ENCODE measurements around the gene PGP. TPM values are rescaled to one million over a fixed set of nuclear protein-coding genes. Genes with fewer than 3 reads are reported as not detected.

Gene PGP
- total RNA-seq, 1 donor: 20.3 TPM

GRCh38 chr16:2186064-2186463 is 28.6 kb downstream of the PGP start:
- no peak for TF ChIP-seq CTCF (IDR thresholded peaks at IDR 0.05; ENCODE audit: insufficient read depth, low read depth, low read length)
- no peak for DNase-seq (ENCODE audit: low read depth)
- no peak overlapping the region for H3K4me3 ChIP-seq (ENCODE audit: low read depth, low read length)

DNA sequence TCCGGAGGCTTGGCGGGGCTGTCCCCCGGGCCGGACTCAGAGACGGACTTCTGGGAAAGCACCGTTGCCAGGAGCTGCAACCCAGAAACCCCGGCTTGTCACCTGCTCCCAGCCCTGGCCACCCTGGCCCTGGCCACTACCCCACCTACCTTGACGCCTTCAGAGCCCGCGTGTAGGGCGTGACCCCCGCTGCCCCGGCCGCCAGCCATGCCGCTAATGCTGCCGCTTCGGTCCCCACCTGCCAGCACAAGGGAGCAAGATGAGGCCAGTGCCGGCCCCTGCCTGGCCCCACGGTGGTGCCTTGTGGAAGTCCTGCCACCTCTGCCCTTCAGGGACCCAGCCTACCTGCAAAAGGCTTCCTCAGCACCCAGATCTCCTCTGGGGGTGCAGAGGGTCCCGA is 29.7 kb downstream of the PGP start:
- DNase-seq (ENCODE audit: low read depth): no peak
- no peak overlapping the region for H3K4me3 ChIP-seq (ENCODE audit: low read depth, low read length)
- TF ChIP-seq CTCF (IDR thresholded peaks at IDR 0.05; ENCODE audit: insufficient read depth, low read depth, low read length): no peak

GRCh38 chr16:2184346-2184745 is 30.3 kb downstream of the PGP start:
- no peak for DNase-seq (ENCODE audit: low read depth)
- TF ChIP-seq CTCF (IDR thresholded peaks at IDR 0.05; ENCODE audit: insufficient read depth, low read depth, low read length): no peak
- H3K4me3 ChIP-seq (ENCODE audit: low read depth, low read length): no peak overlapping the region

- DNase-seq (ENCODE audit: low read depth): no peak
- no peak for TF ChIP-seq CTCF (IDR thresholded peaks at IDR 0.05; ENCODE audit: insufficient read depth, low read depth, low read length)
- H3K4me3 ChIP-seq (ENCODE audit: low read depth, low read length): no peak overlapping the region
Measured at GRCh38 chr16:2183671-2184070, 31.0 kb downstream of the PGP start.

GRCh38 chr16:2181952-2182351 is 32.7 kb downstream of the PGP start:
- no peak for TF ChIP-seq CTCF (IDR thresholded peaks at IDR 0.05; ENCODE audit: insufficient read depth, low read depth, low read length)
- no peak for DNase-seq (ENCODE audit: low read depth)
- no peak overlapping the region for H3K4me3 ChIP-seq (ENCODE audit: low read depth, low read length)

DNA sequence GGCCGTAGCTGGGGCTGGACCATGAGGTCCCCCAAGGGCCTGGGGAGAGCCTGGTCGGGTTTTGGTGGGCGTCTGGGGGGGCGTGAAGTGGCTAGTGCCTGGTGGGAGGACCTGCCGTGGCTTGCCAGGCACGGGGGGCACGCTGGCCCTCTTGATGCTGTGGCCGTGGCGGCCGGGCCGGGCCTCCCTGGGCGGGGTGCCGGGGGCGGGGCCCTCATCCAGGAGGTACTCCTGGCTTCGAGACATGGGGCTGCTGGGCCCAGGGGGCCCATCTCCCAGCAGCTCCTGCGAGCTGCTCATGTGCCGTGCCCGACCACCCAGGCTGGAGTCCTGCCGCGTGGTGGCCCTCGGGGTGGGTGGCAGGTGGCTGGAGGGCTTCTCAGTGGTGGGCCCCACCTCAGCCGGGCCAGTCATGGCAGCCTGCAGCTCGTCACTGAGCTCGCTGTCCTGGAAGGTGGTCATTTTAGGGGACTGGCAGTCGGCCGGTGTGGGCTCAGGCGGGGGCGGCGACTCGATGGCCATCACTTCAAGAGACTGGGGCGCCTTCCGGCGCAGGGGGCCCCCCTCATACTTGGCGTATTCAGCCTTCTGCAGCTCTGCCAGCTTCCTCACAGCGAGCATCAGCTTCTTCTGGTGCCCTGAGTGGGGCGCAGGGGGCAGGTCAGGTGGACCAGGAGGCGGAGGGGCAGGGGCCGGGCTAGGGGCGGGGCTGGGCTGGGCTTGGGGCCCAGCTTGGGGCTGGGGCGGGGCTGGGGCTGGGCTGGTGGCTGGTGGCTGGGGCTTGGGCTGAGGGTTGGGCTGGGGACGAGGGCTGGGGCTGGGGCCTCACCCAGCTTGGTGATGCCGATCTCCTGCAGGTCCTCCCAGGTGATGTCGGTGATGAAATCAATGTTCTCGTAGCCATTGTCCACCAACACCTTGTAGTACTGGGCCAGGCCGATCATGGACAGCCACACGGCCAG is 33.4 kb downstream of the PGP start:
- no peak overlapping the region for H3K4me3 ChIP-seq (ENCODE audit: low read depth, low read length)
- DNase-seq (ENCODE audit: low read depth): no peak
- TF ChIP-seq CTCF (IDR thresholded peaks at IDR 0.05; ENCODE audit: insufficient read depth, low read depth, low read length): no peak

Measured in fibroblast of villous mesenchyme (primary cell).